ENCODE measurements around the gene PEX10.

- TF ChIP-seq GATA2 (IDR thresholded peaks at IDR 0.05; ENCODE audit: low read depth, low read length) (no peak), GATA3 (IDR thresholded peaks at IDR 0.05; ENCODE audit: low read depth, low read length) (no peak)
These were observed 17.1 kb downstream of the PEX10 start for GRCh38 chr1:2395245-2395644.

Measured in SH-SY5Y (cell line).